H9 (cell line): Measurements from ENCODE around the gene PPP2CA. TPM values are rescaled to one million over a fixed set of nuclear protein-coding genes. Genes with fewer than 3 reads are reported as not detected.

Experiments
- DNase-seq: peaks from one replicate; pipeline ENCODE4 v3.0.0-alpha.2; 2017
- H2AFZ ChIP-seq: one replicate; pipeline ENCODE4 v1.6.1; 2013; ENCODE audit warnings: mild to moderate bottlenecking, low read length, control low read depth, moderate library complexity
- H2AK5ac ChIP-seq: 2 replicates; pipeline ENCODE4 v1.6.1; 2013; ENCODE audit warnings: low read length, control low read depth, mixed read lengths; ENCODE audit not compliant: insufficient read length
- H2BK120ac ChIP-seq: one replicate; pipeline ENCODE4 v1.6.1; 2013; ENCODE audit warnings: low read depth, mild to moderate bottlenecking, low read length, control low read depth, inconsistent platforms; ENCODE audit not compliant: poor library complexity, severe bottlenecking
- H2BK12ac ChIP-seq: 2 replicates; pipeline ENCODE4 v1.6.1; 2013; ENCODE audit warnings: low read length, control low read depth, mixed read lengths, low read depth; ENCODE audit not compliant: insufficient read length
- H2BK15ac ChIP-seq: 2 replicates; pipeline ENCODE4 v1.6.1; 2013; ENCODE audit warnings: low read depth, low read length, control low read depth
- H2BK20ac ChIP-seq: one replicate; pipeline ENCODE4 v1.6.1; 2013; ENCODE audit warnings: low read depth, mild to moderate bottlenecking, low read length, control low read depth, inconsistent platforms; ENCODE audit not compliant: poor library complexity, severe bottlenecking
- H2BK5ac ChIP-seq: 2 replicates; pipeline ENCODE4 v1.6.1; 2013; ENCODE audit warnings: low read length, control low read depth, mixed read lengths; ENCODE audit not compliant: insufficient read length
- H3K14ac ChIP-seq: 2 replicates; pipeline ENCODE4 v1.6.1; 2013; ENCODE audit warnings: low read length, control low read depth; ENCODE audit not compliant: insufficient read depth
- H3K18ac ChIP-seq: 2 replicates; pipeline ENCODE4 v1.6.1; 2013; ENCODE audit warnings: low read depth, mild to moderate bottlenecking, mixed read lengths, low read length, control low read depth; ENCODE audit not compliant: insufficient read length
- H3K23ac ChIP-seq: 2 replicates; pipeline ENCODE4 v1.6.1; 2013; ENCODE audit warnings: low read length, control low read depth, mixed read lengths, low read depth; ENCODE audit not compliant: insufficient read length
- H3K23me2 ChIP-seq: 2 replicates; pipeline ENCODE4 v1.6.1; 2013; ENCODE audit warnings: low read depth, mild to moderate bottlenecking, mixed read lengths, low read length, control low read depth; ENCODE audit not compliant: insufficient read length, poor library complexity, severe bottlenecking
- H3K27ac ChIP-seq: 2 replicates; pipeline ENCODE4 v1.5.1; 2013; ENCODE audit warnings: low read length, control low read depth, mixed read lengths, low read depth; ENCODE audit not compliant: insufficient read length
- H3K27me3 ChIP-seq: 2 replicates; pipeline ENCODE4 v1.6.1; 2013; ENCODE audit warnings: low read length, control low read depth, inconsistent platforms; ENCODE audit not compliant: insufficient read depth
- H3K4ac ChIP-seq: 2 replicates; pipeline ENCODE4 v1.6.1; 2013; ENCODE audit warnings: low read depth, mild to moderate bottlenecking, control low read depth, inconsistent platforms, low read length, moderate library complexity
- H3K4me1 ChIP-seq: 2 replicates; pipeline ENCODE4 v1.6.1; 2013; ENCODE audit warnings: low read length, control low read depth, inconsistent platforms; ENCODE audit not compliant: insufficient read depth
- H3K4me2 ChIP-seq: 2 replicates; pipeline ENCODE4 v1.6.1; 2013; ENCODE audit warnings: low read length, control low read depth, mixed read lengths; ENCODE audit not compliant: insufficient read length, insufficient read depth
- H3K56ac ChIP-seq: 2 replicates; pipeline ENCODE4 v1.6.1; 2013; ENCODE audit warnings: low read depth, mild to moderate bottlenecking, mixed read lengths, low read length, control low read depth; ENCODE audit not compliant: insufficient read length
- H3K79me1 ChIP-seq: 2 replicates; pipeline ENCODE4 v1.6.1; 2013; ENCODE audit warnings: low read depth, mild to moderate bottlenecking, moderate library complexity, low read length, control low read depth, inconsistent platforms; ENCODE audit not compliant: insufficient read depth, poor library complexity, severe bottlenecking
- H3K79me2 ChIP-seq: 2 replicates; pipeline ENCODE4 v1.6.1; 2013; ENCODE audit warnings: low read length, control low read depth, inconsistent platforms; ENCODE audit not compliant: insufficient read depth
- H3K9ac ChIP-seq: 2 replicates; pipeline ENCODE4 v1.6.1; 2013; ENCODE audit warnings: low read length, control low read depth, mixed read lengths; ENCODE audit not compliant: insufficient read length; ENCODE audit errors: extremely low read depth
- H3K9me3 ChIP-seq: one replicate; pipeline ENCODE4 v1.6.1; 2013; ENCODE audit warnings: low read depth, low read length, inconsistent platforms; ENCODE audit not compliant: control insufficient read depth
- H3T11ph ChIP-seq: one replicate; pipeline ENCODE4 v1.6.1; 2013; ENCODE audit warnings: mild to moderate bottlenecking, low read length, control low read depth, inconsistent platforms
- H4K20me1 ChIP-seq: one replicate; pipeline ENCODE4 v1.6.1; 2013; ENCODE audit not compliant: control insufficient read depth, insufficient read length, insufficient read depth
- H4K5ac ChIP-seq: 2 replicates; pipeline ENCODE4 v1.6.1; 2013; ENCODE audit warnings: low read depth, mild to moderate bottlenecking, mixed read lengths, low read length, control low read depth; ENCODE audit not compliant: insufficient read length
- H4K8ac ChIP-seq: replicated peaks from 2 replicates; pipeline ENCODE4 v1.6.1; 2013; ENCODE audit warnings: low read length, control low read depth, mixed read lengths, low read depth; ENCODE audit not compliant: insufficient read length
- H4K91ac ChIP-seq: 2 replicates; pipeline ENCODE4 v1.6.1; 2013; ENCODE audit warnings: low read depth, mild to moderate bottlenecking, moderate library complexity, mixed read lengths, low read length, control low read depth; ENCODE audit not compliant: insufficient read length
- H3K27ac Mint-ChIP-seq, 3 experiments: 2 replicates in 2 of 3; 3 replicates in 1 of 3; pipeline ENCODE4 v1.8.0; 2020 to 2021; ENCODE audit warnings: mixed read lengths in 3 of 3, mild to moderate bottlenecking in 1 of 3, moderate library complexity in 1 of 3
- H3K27me3 Mint-ChIP-seq: 2 replicates; pipeline ENCODE4 v1.8.0; 2021; ENCODE audit warnings: low read depth, mild to moderate bottlenecking, moderate library complexity, mixed read lengths
- H3K36me3 Mint-ChIP-seq, 3 experiments: 2 replicates in 2 of 3; 3 replicates in 1 of 3; pipeline ENCODE4 v1.8.0; 2020 to 2021; ENCODE audit warnings: low read depth in 3 of 3, mixed read lengths in 3 of 3; ENCODE audit not compliant: insufficient read depth in 1 of 3
- H3K4me1 Mint-ChIP-seq, 2 experiments: 2 replicates each; pipeline ENCODE4 v1.8.0; 2020; ENCODE audit warnings: mixed read lengths in 2 of 2
- H3K4me3 Mint-ChIP-seq, 2 experiments: 2 replicates in 1 of 2; 3 replicates in 1 of 2; pipeline ENCODE4 v1.8.0; 2020 to 2021; ENCODE audit warnings: mild to moderate bottlenecking in 2 of 2, mixed read lengths in 2 of 2, moderate library complexity in 1 of 2
- H3K9me3 Mint-ChIP-seq, 2 experiments: 2 replicates in 1 of 2; 3 replicates in 1 of 2; pipeline ENCODE4 v1.8.0; 2020; ENCODE audit warnings: mild to moderate bottlenecking in 2 of 2, mixed read lengths in 2 of 2, moderate library complexity in 1 of 2
- WGBS: extraction: QIAGEN DNeasy Blood & Tissue Kit; methylation state at CpG from one replicate; pipeline ENCODE4 v1.1.7; 2013; ENCODE audit warnings: missing lambda C conversion rate, low lambda C conversion rate, mixed read lengths; ENCODE audit not compliant: insufficient read length; ENCODE audit errors: extremely low coverage; 5-methylcytosine and 5-hydroxymethylcytosine counted together
- total RNA-seq: library from RNA; stranded (reverse); gene quantifications from 2 replicates; pipeline ENCODE4 v1.2.1, GENCODE V29; 2021
- TF ChIP-seq, protein P1 (sequence below): fragments of 200-600 bp; sonication (generic); conservative IDR thresholded peaks from 3 replicates; pipeline ENCODE4 v1.8.0; 2021; ENCODE audit warnings: antibody characterized with exemption, mild to moderate bottlenecking

Gene PPP2CA
- total RNA-seq, 1 experiment from 2014 or later, result 244 TPM

DNA sequence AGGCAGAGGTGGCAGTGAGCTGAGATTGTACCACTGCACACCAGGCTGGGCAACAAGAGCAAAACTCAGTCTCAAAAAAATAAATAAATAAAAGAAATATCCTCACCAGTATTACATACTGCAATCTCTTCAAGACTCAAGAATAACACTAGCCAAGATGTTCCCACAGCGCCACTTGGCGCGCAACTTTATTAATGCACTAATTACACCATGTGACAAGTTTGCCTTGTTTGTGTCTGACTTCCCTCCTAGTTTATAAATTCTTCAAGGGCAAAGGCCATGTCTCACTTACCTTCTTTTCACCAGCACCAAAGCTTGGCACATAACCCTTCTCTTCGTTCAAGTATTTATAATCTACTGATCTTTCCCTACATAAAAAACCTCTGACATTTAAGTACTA is 53.9 kb downstream of the PPP2CA start:
- no peak overlapping the region for H3K4me2 ChIP-seq
- H3K9ac ChIP-seq, result no peak overlapping the region
- no peak overlapping the region for H3K4ac ChIP-seq
- Mint-ChIP-seq H3K27ac (no peak overlapping the region), H3K4me3 (no peak overlapping the region), H3K27me3 (no peaks in the 10 kb centered on the region), H3K4me1 (peaks cover 10 to 13% of the 10 kb centered on the region in 2 experiments), H3K36me3 (peaks cover 39 to 60% (median 56%) of the 10 kb centered on the region in 3 experiments; a peak in 6 of 7 replicates), H3K9me3 (no peaks in the 10 kb centered on the region)
- peaks cover 13% of the 10 kb centered on the region for H3K79me1 ChIP-seq
- H2BK15ac ChIP-seq, result no peak overlapping the region
- TF ChIP-seq, protein P1, sequence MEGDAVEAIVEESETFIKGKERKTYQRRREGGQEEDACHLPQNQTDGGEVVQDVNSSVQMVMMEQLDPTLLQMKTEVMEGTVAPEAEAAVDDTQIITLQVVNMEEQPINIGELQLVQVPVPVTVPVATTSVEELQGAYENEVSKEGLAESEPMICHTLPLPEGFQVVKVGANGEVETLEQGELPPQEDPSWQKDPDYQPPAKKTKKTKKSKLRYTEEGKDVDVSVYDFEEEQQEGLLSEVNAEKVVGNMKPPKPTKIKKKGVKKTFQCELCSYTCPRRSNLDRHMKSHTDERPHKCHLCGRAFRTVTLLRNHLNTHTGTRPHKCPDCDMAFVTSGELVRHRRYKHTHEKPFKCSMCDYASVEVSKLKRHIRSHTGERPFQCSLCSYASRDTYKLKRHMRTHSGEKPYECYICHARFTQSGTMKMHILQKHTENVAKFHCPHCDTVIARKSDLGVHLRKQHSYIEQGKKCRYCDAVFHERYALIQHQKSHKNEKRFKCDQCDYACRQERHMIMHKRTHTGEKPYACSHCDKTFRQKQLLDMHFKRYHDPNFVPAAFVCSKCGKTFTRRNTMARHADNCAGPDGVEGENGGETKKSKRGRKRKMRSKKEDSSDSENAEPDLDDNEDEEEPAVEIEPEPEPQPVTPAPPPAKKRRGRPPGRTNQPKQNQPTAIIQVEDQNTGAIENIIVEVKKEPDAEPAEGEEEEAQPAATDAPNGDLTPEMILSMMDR, result no peak
- H2BK12ac ChIP-seq, result no peak overlapping the region
- H3K4me1 ChIP-seq, result peaks cover 3% of the 10 kb centered on the region
- H3K23me2 ChIP-seq, result peaks cover 6% of the 10 kb centered on the region
- H2BK20ac ChIP-seq, result no peak overlapping the region
- H3K23ac ChIP-seq, result no peak overlapping the region
- no peak overlapping the region for H3T11ph ChIP-seq
- no peak overlapping the region for H4K5ac ChIP-seq
- no peaks in the 10 kb centered on the region for H3K9me3 ChIP-seq
- WGBS, result no CpG with 5 or more reads among the region's 4 CpGs
- no peaks in the 10 kb centered on the region for H3K27me3 ChIP-seq
- no peak overlapping the region for H2AK5ac ChIP-seq
- H3K27ac ChIP-seq, result no peak overlapping the region
- no peak overlapping the region for H4K8ac ChIP-seq
- H3K18ac ChIP-seq, result no peak overlapping the region
- H4K91ac ChIP-seq, result no peak overlapping the region
- H2BK120ac ChIP-seq, result no peak overlapping the region
- no peak overlapping the region for H3K14ac ChIP-seq
- H2AFZ ChIP-seq, result no peak overlapping the region
- no peak overlapping the region for H3K56ac ChIP-seq
- peaks cover 3% of the 10 kb centered on the region for H4K20me1 ChIP-seq
- no peak overlapping the region for H2BK5ac ChIP-seq
- DNase-seq, result no peak
- peaks cover 18% of the 10 kb centered on the region for H3K79me2 ChIP-seq
